Activated CD8-positive, alpha-beta T cell treated with anti-CD3 and anti-CD28 coated beads for 36 hours (primary cell): ENCODE data around the gene RAB6A. TPM values are rescaled to one million over a fixed set of nuclear protein-coding genes. Genes with fewer than 3 reads are reported as not detected.
"Not testable (repeated sequence)": the region's sequence is repeated elsewhere in the genome, so short reads cannot be mapped to it uniquely, and the experiment has no call there.

ENCODE experiments used
- ATAC-seq: fragments of 200-7000 bp; cut with Tn5 transposase; one replicate; pipeline ENCODE4 v1.10.0; 2021; ENCODE audit warnings: mild to moderate bottlenecking, moderate library complexity
- CTCF ChIA-PET: fragments of 350-600 bp; sonication (Branson Sonifier 250); formaldehyde crosslinking; loops from one replicate; lab custom pipeline; 2021; ENCODE audit warnings: antibody characterized with exemption; lab: Charles Lee
- POLR2A ChIA-PET: fragments of 350-600 bp; sonication (Branson Sonifier 250); formaldehyde crosslinking; loops from one replicate; lab custom pipeline; 2021; ENCODE audit warnings: antibody characterized with exemption; lab: Charles Lee
- DNase-seq: peaks from one replicate; pipeline ENCODE4 v3.0.0-alpha.2; 2020
- H3K27ac Mint-ChIP-seq: one replicate; pipeline ENCODE4 v1.8.0; 2021; ENCODE audit warnings: mild to moderate bottlenecking, mixed read lengths
- H3K27me3 Mint-ChIP-seq: one replicate; pipeline ENCODE4 v1.8.0; 2021; ENCODE audit warnings: mixed read lengths
- H3K36me3 Mint-ChIP-seq: one replicate; pipeline ENCODE4 v1.8.0; 2021; ENCODE audit warnings: low read depth, mixed read lengths
- H3K4me1 Mint-ChIP-seq: one replicate; pipeline ENCODE4 v1.8.0; 2021; ENCODE audit warnings: low read depth, mixed read lengths
- H3K4me3 Mint-ChIP-seq: one replicate; pipeline ENCODE4 v1.8.0; 2021; ENCODE audit warnings: mild to moderate bottlenecking, moderate library complexity, mixed read lengths
- H3K9me3 Mint-ChIP-seq: one replicate; pipeline ENCODE4 v1.8.0; 2021; ENCODE audit warnings: mixed read lengths
- CTCF ChIP-seq: fragments of 200-600 bp; IDR thresholded peaks from one replicate; pipeline ENCODE4 v1.8.0; 2022; ENCODE audit warnings: antibody characterized with exemption, mild to moderate bottlenecking
- intact Hi-C: fragments of 100-400 bp; cut with micrococcal nuclease; formaldehyde crosslinking; loops from one replicate; pipeline ENCODE4 v1.10.0; 2022
- total RNA-seq, 2 experiments: library from RNA; stranded (reverse); gene quantifications; one replicate each; pipeline ENCODE4 v1.2.3, GENCODE V29; 2021

The RAB6A gene
- total RNA-seq, 2 experiments from 2014 or later, result 75.3 to 77.6 TPM

- H3K9me3 Mint-ChIP-seq, result no peaks in the 10 kb centered on the region
- intact Hi-C loops, result no loop called here
- ChIA-PET CTCF (no interaction called here), POLR2A (no interaction called here)
- H3K27ac Mint-ChIP-seq, result no peak overlapping the region
- peaks cover 21% of the 10 kb centered on the region for H3K36me3 Mint-ChIP-seq
- ATAC-seq (no peak), DNase-seq (no peak)
- no peak for TF ChIP-seq CTCF
- peaks cover 9% of the 10 kb centered on the region for H3K4me1 Mint-ChIP-seq
- no peak overlapping the region for H3K4me3 Mint-ChIP-seq
- H3K27me3 Mint-ChIP-seq, result no peaks in the 10 kb centered on the region
These were observed 45.3 kb downstream of the RAB6A start for GRCh38 chr11:73715541-73715940.

- ATAC-seq (no peak), DNase-seq (no peak)
- Mint-ChIP-seq H3K36me3 (peaks cover 5% of the 10 kb centered on the region), H3K4me3 (no peak overlapping the region), H3K27ac (no peak overlapping the region), H3K27me3 (no peaks in the 10 kb centered on the region), H3K4me1 (peaks cover 2% of the 10 kb centered on the region), H3K9me3 (no peaks in the 10 kb centered on the region)
- intact Hi-C loops, result no loop called here
- ChIA-PET CTCF (no interaction called here), POLR2A (no interaction called here)
- TF ChIP-seq CTCF, result no peak
These were observed 49.9 kb downstream of the RAB6A start for GRCh38 chr11:73710964-73711363.

- ChIA-PET POLR2A (no interaction called here), CTCF (interaction anchor here (2.1 kb wide), 1 partner anchor 79 kb away, joined by 9 read pairs; no protein-coding TSS in a partner anchor)
- Mint-ChIP-seq H3K36me3 (peaks cover 10% of the 10 kb centered on the region), H3K9me3 (no peaks in the 10 kb centered on the region), H3K4me3 (no peak overlapping the region), H3K27me3 (no peaks in the 10 kb centered on the region), H3K27ac (no peak overlapping the region), H3K4me1 (no peaks in the 10 kb centered on the region)
- no peak for TF ChIP-seq CTCF
- intact Hi-C loops, result no loop called here
- no peak for DNase-seq
- ATAC-seq, result no peak
These were observed 55.8 kb downstream of the RAB6A start for GRCh38 chr11:73705053-73705452.

- Mint-ChIP-seq H3K9me3 (no peaks in the 10 kb centered on the region), H3K4me3 (no peak overlapping the region), H3K4me1 (no peaks in the 10 kb centered on the region), H3K27ac (no peak overlapping the region), H3K36me3 (peaks cover 4% of the 10 kb centered on the region), H3K27me3 (no peaks in the 10 kb centered on the region)
- ATAC-seq (no peak), DNase-seq (no peak)
- CTCF ChIA-PET, result interaction anchor here (2.9 kb wide), 1 partner anchor 343 kb away, joined by 6 read pairs; no protein-coding TSS in a partner anchor
- TF ChIP-seq CTCF, result no peak
- POLR2A ChIA-PET, result no interaction called here
- intact Hi-C loops, result no loop called here
These were observed 66.9 kb downstream of the RAB6A start for GRCh38 chr11:73693899-73694525.

GRCh38 chr11:73680687-73681086 lies 80.2 kb downstream of the RAB6A start:
- intact Hi-C loops, result no loop called here
- DNase-seq (no peak), ATAC-seq (no peak)
- H3K27me3 Mint-ChIP-seq, result no peaks in the 10 kb centered on the region
- peaks cover 16% of the 10 kb centered on the region for H3K36me3 Mint-ChIP-seq
- H3K4me1 Mint-ChIP-seq, result no peaks in the 10 kb centered on the region
- CTCF ChIA-PET, result interaction anchor here (1.4 kb wide), 1 partner anchor 330 kb away, joined by 3 read pairs; no protein-coding TSS in a partner anchor
- no peak overlapping the region for H3K4me3 Mint-ChIP-seq
- no peak overlapping the region for H3K27ac Mint-ChIP-seq
- POLR2A ChIA-PET, result no interaction called here
- no peak for TF ChIP-seq CTCF
- H3K9me3 Mint-ChIP-seq, result no peaks in the 10 kb centered on the region

- H3K27me3 Mint-ChIP-seq, H3K4me1 Mint-ChIP-seq, H3K27ac Mint-ChIP-seq, DNase-seq, H3K4me3 Mint-ChIP-seq, intact Hi-C loops, ATAC-seq, H3K9me3 Mint-ChIP-seq, POLR2A ChIA-PET: not testable (repeated sequence)
- peaks cover 10% of the 10 kb centered on the region for H3K36me3 Mint-ChIP-seq
- CTCF ChIA-PET, result interaction anchor here (1.0 kb wide), 1 partner anchor 15 kb away, joined by 4 read pairs; no protein-coding TSS in a partner anchor
These were observed 84.3 kb downstream of the RAB6A start for GRCh38 chr11:73676552-73676951.
